HL-60 (cell line): ENCODE data around the gene MRTFA.

Experiments
- DNase-seq, 2 experiments: peaks; one replicate each; pipeline ENCODE4 v3.0.0-alpha.2; 2010 to 2020; ENCODE audit warnings: low read depth in 1 of 2, low spot score in 1 of 2
- H3K27ac ChIP-seq: fragments of 250-450 bp; sonication (Bioruptor Pico); replicated peaks from 2 replicates; pipeline ENCODE4 v1.5.1; 2020; ENCODE audit warnings: mild to moderate bottlenecking, moderate library complexity
- H3K27me3 ChIP-seq: fragments of 250-450 bp; sonication (Bioruptor Pico); 2 replicates; pipeline ENCODE4 v1.5.1; 2021; ENCODE audit warnings: mild to moderate bottlenecking, moderate library complexity; ENCODE audit not compliant: insufficient read depth, poor library complexity, severe bottlenecking
- H3K4me3 ChIP-seq: replicated peaks from 2 replicates; pipeline ENCODE4 v1.5.1; 2011; ENCODE audit warnings: mild to moderate bottlenecking, control low read depth, low read length; ENCODE audit not compliant: insufficient read depth
- CTCF ChIP-seq: IDR thresholded peaks from one replicate; pipeline ENCODE4 v1.5.1; 2011; ENCODE audit warnings: low read length, control low read depth, inconsistent platforms; ENCODE audit not compliant: insufficient read depth
- GABPA ChIP-seq: IDR thresholded peaks from 2 replicates; pipeline ENCODE4 v1.6.1; 2012; ENCODE audit warnings: low read depth
- POLR2AphosphoS5 ChIP-seq: IDR thresholded peaks from 2 replicates; pipeline ENCODE4 v1.6.1; 2012; ENCODE audit warnings: low read depth
- SPI1 ChIP-seq: IDR thresholded peaks from 2 replicates; pipeline ENCODE4 v1.6.1; 2012; ENCODE audit warnings: low read depth, mild to moderate bottlenecking, borderline replicate concordance
- TF ChIP-seq, protein P1 (sequence below): IDR thresholded peaks from 2 replicates; pipeline ENCODE4 v1.6.1; 2012; ENCODE audit warnings: low read depth; ENCODE audit not compliant: insufficient replicate concordance

Gene MRTFA

GRCh38 chr22:40468616-40469015 is 167.9 kb downstream of the MRTFA start:
- no peak for TF ChIP-seq SPI1
- no peak for TF ChIP-seq POLR2AphosphoS5
- TF ChIP-seq, protein P1, sequence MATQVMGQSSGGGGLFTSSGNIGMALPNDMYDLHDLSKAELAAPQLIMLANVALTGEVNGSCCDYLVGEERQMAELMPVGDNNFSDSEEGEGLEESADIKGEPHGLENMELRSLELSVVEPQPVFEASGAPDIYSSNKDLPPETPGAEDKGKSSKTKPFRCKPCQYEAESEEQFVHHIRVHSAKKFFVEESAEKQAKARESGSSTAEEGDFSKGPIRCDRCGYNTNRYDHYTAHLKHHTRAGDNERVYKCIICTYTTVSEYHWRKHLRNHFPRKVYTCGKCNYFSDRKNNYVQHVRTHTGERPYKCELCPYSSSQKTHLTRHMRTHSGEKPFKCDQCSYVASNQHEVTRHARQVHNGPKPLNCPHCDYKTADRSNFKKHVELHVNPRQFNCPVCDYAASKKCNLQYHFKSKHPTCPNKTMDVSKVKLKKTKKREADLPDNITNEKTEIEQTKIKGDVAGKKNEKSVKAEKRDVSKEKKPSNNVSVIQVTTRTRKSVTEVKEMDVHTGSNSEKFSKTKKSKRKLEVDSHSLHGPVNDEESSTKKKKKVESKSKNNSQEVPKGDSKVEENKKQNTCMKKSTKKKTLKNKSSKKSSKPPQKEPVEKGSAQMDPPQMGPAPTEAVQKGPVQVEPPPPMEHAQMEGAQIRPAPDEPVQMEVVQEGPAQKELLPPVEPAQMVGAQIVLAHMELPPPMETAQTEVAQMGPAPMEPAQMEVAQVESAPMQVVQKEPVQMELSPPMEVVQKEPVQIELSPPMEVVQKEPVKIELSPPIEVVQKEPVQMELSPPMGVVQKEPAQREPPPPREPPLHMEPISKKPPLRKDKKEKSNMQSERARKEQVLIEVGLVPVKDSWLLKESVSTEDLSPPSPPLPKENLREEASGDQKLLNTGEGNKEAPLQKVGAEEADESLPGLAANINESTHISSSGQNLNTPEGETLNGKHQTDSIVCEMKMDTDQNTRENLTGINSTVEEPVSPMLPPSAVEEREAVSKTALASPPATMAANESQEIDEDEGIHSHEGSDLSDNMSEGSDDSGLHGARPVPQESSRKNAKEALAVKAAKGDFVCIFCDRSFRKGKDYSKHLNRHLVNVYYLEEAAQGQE = no peak
- no peak for TF ChIP-seq CTCF
- no peak for TF ChIP-seq GABPA
- no peak for DNase-seq
- no peak overlapping the region for H3K4me3 ChIP-seq
- H3K27me3 ChIP-seq = no peaks in the 10 kb centered on the region
- 0 out of 2 replicates have a peak overlapping the region, but pooled peaks have one; percentile 1 for H3K27ac ChIP-seq

DNA sequence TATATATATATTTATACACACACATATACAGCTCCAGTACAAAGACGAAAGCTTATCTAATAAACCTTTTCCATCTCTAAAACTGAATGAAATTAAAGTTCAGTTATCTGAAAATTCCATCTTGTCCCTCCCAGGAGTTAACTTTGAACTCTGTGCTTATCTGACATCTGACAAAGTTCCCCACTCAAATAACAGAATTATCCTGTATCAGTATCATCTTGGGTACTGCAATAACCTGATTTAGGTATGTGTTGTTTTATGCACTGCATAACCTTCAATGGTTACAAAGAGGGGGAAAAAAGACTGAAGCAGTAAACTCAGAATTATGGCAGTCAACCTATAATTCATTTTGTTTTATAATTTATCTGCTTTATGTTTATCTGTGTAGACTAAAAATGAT is 169.5 kb downstream of the MRTFA start:
- TF ChIP-seq SPI1 = no peak
- TF ChIP-seq, protein P1 = no peak
- no peak for TF ChIP-seq POLR2AphosphoS5
- no peak for TF ChIP-seq CTCF
- Histone ChIP-seq H3K4me3 (no peak overlapping the region), H3K27ac (no peak overlapping the region), H3K27me3 (no peaks in the 10 kb centered on the region)
- no peak for DNase-seq

DNA sequence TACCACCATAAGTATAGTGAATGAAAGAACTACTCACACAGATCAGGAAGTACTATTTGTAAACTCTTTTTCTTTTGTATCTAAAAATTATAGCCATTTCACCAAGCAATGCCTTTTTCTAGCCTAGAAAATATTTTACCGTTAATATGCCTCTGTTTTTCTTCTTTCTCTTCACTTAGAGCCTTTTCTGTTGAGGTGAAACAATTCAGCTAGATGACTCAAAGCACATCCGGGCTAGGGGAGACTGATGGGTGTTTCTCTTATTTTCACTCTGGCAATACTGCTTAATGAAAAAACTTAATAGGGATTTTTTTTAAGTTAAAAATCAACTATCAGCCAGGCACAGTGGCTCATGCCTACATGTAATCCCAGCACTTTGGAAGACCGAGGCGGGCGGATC is 172.8 kb downstream of the MRTFA start:
- TF ChIP-seq POLR2AphosphoS5 (no peak), GABPA (no peak), CTCF (no peak), SPI1 (no peak)
- TF ChIP-seq, protein P1 = no peak
- Histone ChIP-seq H3K27me3 (no peaks in the 10 kb centered on the region), H3K27ac (peak overlapping the region; percentile 91), H3K4me3 (peak overlapping the region; percentile 77)
- no peak for DNase-seq
